ENCODE results near the gene POP4. TPM values are rescaled to one million over a fixed set of nuclear protein-coding genes. Genes with fewer than 3 reads are reported as not detected.

The POP4 gene
- total and polyA plus RNA-seq, 10 of the 15 experiments (the other 5 are each of a cell fraction or from before 2014, with no cell fraction given): 52.1 to 231 (median 118) TPM

DNA sequence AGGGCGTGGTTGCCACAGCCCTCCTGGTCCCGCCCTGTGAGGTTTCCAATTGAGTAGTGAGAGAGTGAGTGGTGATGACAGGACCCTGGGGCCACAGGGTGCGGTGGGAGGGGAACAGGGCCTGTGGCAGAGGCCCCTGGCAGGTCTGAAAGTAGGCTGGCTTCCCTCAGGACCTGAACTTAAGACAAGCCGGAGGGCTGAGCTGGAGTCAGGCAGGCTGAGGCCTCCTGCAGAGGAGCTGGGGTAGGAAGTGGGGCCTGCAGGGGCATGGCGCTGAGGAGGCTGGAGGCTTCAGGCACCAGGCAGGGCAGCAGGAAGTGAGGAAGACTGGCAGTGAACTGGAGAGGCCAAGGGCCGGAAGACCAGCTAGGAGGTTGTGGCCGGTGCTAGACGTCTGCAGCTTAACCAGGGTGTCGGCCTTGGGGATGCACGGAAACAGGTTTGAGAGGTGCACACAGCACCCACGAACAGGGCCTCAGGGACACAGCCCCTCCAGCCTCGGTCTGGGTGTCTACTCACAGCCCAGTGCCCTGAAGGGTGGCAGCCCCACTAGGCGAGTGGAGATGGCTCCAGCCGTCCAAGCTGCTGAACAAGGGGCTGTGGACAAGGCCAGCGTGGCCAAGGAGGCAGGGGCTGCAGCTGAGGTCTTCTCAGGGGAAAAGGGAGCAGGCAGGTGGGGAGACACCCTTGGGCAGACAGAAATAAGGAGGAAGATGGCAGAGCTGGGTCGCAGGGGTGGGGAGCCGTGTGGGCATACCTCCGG, 17.8 kb downstream of the POP4 start (continued):
- TF ChIP-seq, protein P1, sequence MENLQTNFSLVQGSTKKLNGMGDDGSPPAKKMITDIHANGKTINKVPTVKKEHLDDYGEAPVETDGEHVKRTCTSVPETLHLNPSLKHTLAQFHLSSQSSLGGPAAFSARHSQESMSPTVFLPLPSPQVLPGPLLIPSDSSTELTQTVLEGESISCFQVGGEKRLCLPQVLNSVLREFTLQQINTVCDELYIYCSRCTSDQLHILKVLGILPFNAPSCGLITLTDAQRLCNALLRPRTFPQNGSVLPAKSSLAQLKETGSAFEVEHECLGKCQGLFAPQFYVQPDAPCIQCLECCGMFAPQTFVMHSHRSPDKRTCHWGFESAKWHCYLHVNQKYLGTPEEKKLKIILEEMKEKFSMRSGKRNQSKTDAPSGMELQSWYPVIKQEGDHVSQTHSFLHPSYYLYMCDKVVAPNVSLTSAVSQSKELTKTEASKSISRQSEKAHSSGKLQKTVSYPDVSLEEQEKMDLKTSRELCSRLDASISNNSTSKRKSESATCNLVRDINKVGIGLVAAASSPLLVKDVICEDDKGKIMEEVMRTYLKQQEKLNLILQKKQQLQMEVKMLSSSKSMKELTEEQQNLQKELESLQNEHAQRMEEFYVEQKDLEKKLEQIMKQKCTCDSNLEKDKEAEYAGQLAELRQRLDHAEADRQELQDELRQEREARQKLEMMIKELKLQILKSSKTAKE (IDR thresholded peaks at IDR 0.05; ENCODE audit: low read depth, poor library complexity, severe bottlenecking): no peak
- TF ChIP-seq SMARCA5 (IDR thresholded peaks at IDR 0.05): no peak
- no peak for TF ChIP-seq ASH2L (IDR thresholded peaks at IDR 0.05; ENCODE audit: borderline replicate concordance, low read depth)

DNA sequence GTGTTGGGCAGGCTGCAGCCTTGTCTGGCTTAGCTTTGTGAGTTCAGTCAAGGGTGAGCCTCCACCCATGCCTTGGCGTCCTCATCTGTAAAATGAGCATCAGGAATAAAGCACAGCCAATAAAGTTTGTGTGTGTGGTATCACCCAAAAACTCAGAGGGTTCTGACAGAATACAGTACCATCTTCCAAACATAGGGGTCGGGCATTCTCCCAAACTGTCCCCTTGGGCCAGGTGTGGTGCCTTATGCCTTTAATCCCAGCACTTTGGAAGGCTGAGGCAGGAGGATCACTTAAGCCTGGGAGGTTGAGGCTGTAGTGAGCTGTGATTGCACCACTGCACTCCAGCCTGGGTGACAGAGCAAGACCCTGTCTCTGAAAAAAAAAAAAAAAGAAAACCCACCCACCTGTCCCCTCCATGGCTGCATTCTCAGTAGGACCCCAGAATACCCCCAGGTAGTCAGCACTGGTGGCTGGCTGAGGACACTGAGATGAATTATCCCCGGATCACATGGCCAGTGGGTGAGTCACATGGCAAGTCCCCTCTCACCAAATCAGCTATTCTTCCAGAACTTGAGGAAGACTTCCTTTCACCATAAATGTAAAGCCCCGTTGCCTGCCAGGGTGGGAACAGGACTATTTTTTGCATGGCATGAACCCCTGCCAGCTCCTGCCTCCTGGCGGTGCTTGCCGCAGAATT, 18.6 kb downstream of the POP4 start:
- DNase-seq (ENCODE audit: low read depth, low spot score): no peak
- Histone ChIP-seq H3K27ac (ENCODE audit: control insufficient read depth, insufficient read depth) (no peak overlapping the region), H3K4me3 (no peak overlapping the region), H3K9me3 (replicated peaks; ENCODE audit: control insufficient read depth, insufficient read depth, low read length) (no peaks in the 10 kb centered on the region), H2AFZ (ENCODE audit: control insufficient read depth, low read depth, low read length) (no peak overlapping the region), H3K4me2 (ENCODE audit: control insufficient read depth, insufficient read depth) (no peak overlapping the region), H3K27me3 (replicated peaks in 1 of 2; ENCODE audit: control insufficient read depth in 2 of 2, insufficient read depth in 2 of 2, low read length in 1 of 2) (no peaks in the 10 kb centered on the region), H3K79me2 (ENCODE audit: control insufficient read depth, insufficient read depth, low read length) (no peaks in the 10 kb centered on the region), H4K20me1 (ENCODE audit: control insufficient read depth, insufficient read depth) (no peaks in the 10 kb centered on the region), H3K9ac (ENCODE audit: control insufficient read depth, insufficient read depth, low read length) (no peak overlapping the region), H3K36me3 (ENCODE audit: control insufficient read depth in 2 of 2, insufficient read depth in 2 of 2, low read length in 1 of 2) (no peaks in the 10 kb centered on the region), H3K4me1 (ENCODE audit: control insufficient read depth, insufficient read depth, low read length) (peaks cover 17% of the 10 kb centered on the region)
- BruUV-seq (replicated peaks): no TSS peak
- intact Hi-C loops (cut with micrococcal nuclease; ENCODE audit: unreplicated experiment): no loop called here
- 77% methylated on average over 6 of the region's 6 CpGs for WGBS (ENCODE audit: insufficient coverage, insufficient replicate concordance, low lambda C conversion rate, missing lambda C conversion rate)
- POLR2A ChIA-PET: no interaction called here
- TF ChIP-seq NFIC (IDR thresholded peaks at IDR 0.05; ENCODE audit: low read depth, low read length): no peak
- no peak for TF ChIP-seq BCL11A (IDR thresholded peaks at IDR 0.05; ENCODE audit: low read depth, low read length)
- no peak for TF ChIP-seq RUNX3 (IDR thresholded peaks at IDR 0.05; ENCODE audit: low read length)
- no peak for TF ChIP-seq CHD2 (IDR thresholded peaks at IDR 0.05; ENCODE audit: borderline replicate concordance, low read depth, low read length)
- TF ChIP-seq ZNF24 (IDR thresholded peaks at IDR 0.05): no peak
- no peak for TF ChIP-seq CBFB (IDR thresholded peaks at IDR 0.05; ENCODE audit: low read depth)
- TF ChIP-seq SMC3 (IDR thresholded peaks at IDR 0.05; ENCODE audit: borderline replicate concordance, low read length): no peak
- TF ChIP-seq MEF2A (IDR thresholded peaks at IDR 0.05; ENCODE audit: insufficient read depth, low read depth, low read length): no peak
- TF ChIP-seq NFXL1 (IDR thresholded peaks at IDR 0.05; ENCODE audit: borderline replicate concordance): no peak
- TF ChIP-seq YY1 (IDR thresholded peaks at IDR 0.05; ENCODE audit: low read depth, low read length): no peak
- TF ChIP-seq, protein P2, sequence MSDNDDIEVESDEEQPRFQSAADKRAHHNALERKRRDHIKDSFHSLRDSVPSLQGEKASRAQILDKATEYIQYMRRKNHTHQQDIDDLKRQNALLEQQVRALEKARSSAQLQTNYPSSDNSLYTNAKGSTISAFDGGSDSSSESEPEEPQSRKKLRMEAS (IDR thresholded peaks at IDR 0.05; ENCODE audit: low read depth, low read length): no peak
- TF ChIP-seq SIN3A (IDR thresholded peaks at IDR 0.05; ENCODE audit: low read depth, low read length): no peak
- TF ChIP-seq NFYA (IDR thresholded peaks at IDR 0.05; ENCODE audit: borderline replicate concordance, low read depth, low read length): no peak
- no peak for TF ChIP-seq NR2C1 (IDR thresholded peaks at IDR 0.05)
- no peak for TF ChIP-seq BHLHE40 (IDR thresholded peaks at IDR 0.05; ENCODE audit: borderline replicate concordance in 1 of 2, low read depth in 2 of 2, low read length in 1 of 2)
- TF ChIP-seq, protein P3, sequence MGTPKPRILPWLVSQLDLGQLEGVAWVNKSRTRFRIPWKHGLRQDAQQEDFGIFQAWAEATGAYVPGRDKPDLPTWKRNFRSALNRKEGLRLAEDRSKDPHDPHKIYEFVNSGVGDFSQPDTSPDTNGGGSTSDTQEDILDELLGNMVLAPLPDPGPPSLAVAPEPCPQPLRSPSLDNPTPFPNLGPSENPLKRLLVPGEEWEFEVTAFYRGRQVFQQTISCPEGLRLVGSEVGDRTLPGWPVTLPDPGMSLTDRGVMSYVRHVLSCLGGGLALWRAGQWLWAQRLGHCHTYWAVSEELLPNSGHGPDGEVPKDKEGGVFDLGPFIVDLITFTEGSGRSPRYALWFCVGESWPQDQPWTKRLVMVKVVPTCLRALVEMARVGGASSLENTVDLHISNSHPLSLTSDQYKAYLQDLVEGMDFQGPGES (IDR thresholded peaks at IDR 0.05): no peak
- FAIRE-seq: no peak
- RAD21 ChIA-PET (ENCODE audit: unreplicated experiment): interaction anchor here (1.2 kb wide), 1 partner anchor 92 kb away, joined by 3 read pairs; no protein-coding TSS in a partner anchor
- ATAC-seq: no peak
- in situ Hi-C loops (cut with MboI): no loop called here
- CTCF ChIA-PET: interaction anchor here (1.2 to 1.6 kb wide), 2 partner anchors 14 to 47 kb away, joined by 3 to 5 read pairs; no protein-coding TSS in a partner anchor
- SMC1A ChIA-PET (ENCODE audit: uncharacterized antibody, unreplicated experiment): no interaction called here
